Gastrocnemius medialis (tissue), 4 donors: Measurements from ENCODE around the gene PLCL1. TPM values are rescaled to one million over a fixed set of nuclear protein-coding genes. Genes with fewer than 3 reads are reported as not detected.

Experiments
- ATAC-seq, 2 donors: fragments of 150-250 bp; one replicate each; pipeline ENCODE4 v1.9.1; 2016
- DNase-seq, 2 donors: peaks; one replicate each; pipeline ENCODE4 v3.0.0-alpha.2; 2019
- H3K27ac ChIP-seq, 4 donors: fragments of 200-600 bp; sonication (generic); 1 replicate in 1 of 4; 2 replicates in 3 of 4; pipeline ENCODE4 v1.5.1; 2016 to 2018; ENCODE audit warnings: mild to moderate bottlenecking in 2 of 4, moderate library complexity in 1 of 4
- H3K27me3 ChIP-seq, 3 donors: fragments of 200-600 bp; sonication (generic) in 2 of 3; 1 replicate in 1 of 3; 2 replicates in 2 of 3; pipeline versions ENCODE4 v1.5.1 to v1.6.0; 2016 to 2019; ENCODE audit warnings: mild to moderate bottlenecking in 1 of 3, moderate library complexity in 1 of 3
- H3K36me3 ChIP-seq, 2 donors: fragments of 200-600 bp; sonication (generic) in 1 of 2; one replicate each; pipeline ENCODE4 v1.5.1; 2017 to 2018
- H3K4me1 ChIP-seq, 2 donors: fragments of 200-600 bp; sonication (generic) in 1 of 2; one replicate each; pipeline ENCODE4 v1.5.1; 2016 to 2017; ENCODE audit warnings: mild to moderate bottlenecking in 2 of 2
- H3K4me3 ChIP-seq, 4 donors: fragments of 200-600 bp; sonication (generic) in 3 of 4; 1 replicate in 1 of 4; 2 replicates in 3 of 4; pipeline ENCODE4 v1.5.1; 2016 to 2019; ENCODE audit warnings: mild to moderate bottlenecking in 2 of 4
- H3K9me3 ChIP-seq, 3 donors: fragments of 200-600 bp; sonication (generic) in 2 of 3; 1 replicate in 1 of 3; 2 replicates in 2 of 3; pipeline ENCODE4 v1.5.1; 2016 to 2019
- POLR2A ChIP-seq, 2 donors: fragments of 450-650 bp; IDR thresholded peaks; one replicate each; pipeline ENCODE4 v1.6.1; 2017; ENCODE audit warnings: antibody characterized with exemption in 2 of 2, mild to moderate bottlenecking in 2 of 2, moderate library complexity in 2 of 2
- in situ Hi-C, 4 donors: fragments of 200-750 bp; cut with MboI; loops; one replicate each; pipeline versions ENCODE4 v1.15.0 to v1.8.0; 2017; ENCODE audit warnings: low sequenced_read_pairs in 4 of 4
- intact Hi-C: fragments of 100-400 bp; cut with DNase I; formaldehyde crosslinking; loops from one replicate; pipeline ENCODE4 v1.15.1; 2023; ENCODE audit warnings: low total_unique reads
- total RNA-seq, 4 donors: library from RNA; depleted of rRNA; stranded (reverse); fragments of >200 nt; gene quantifications; one replicate each; pipeline versions ENCODE4 v1.1.0 to v1.2.3, GENCODE V29; 2016
- TF ChIP-seq, protein P1 (sequence below), 5 experiments: fragments of 450-650 bp in 3 of 5; fragments of 200-600 bp in 2 of 5; sonication (generic) in 2 of 5; IDR thresholded peaks in 4 of 5; conservative IDR thresholded peaks in 1 of 5; 1 replicate in 4 of 5; 2 replicates in 1 of 5; pipeline ENCODE4 v1.5.1; 2016 to 2019; ENCODE audit warnings: antibody characterized with exemption in 5 of 5, mild to moderate bottlenecking in 3 of 5, moderate library complexity in 3 of 5

The PLCL1 gene
- total RNA-seq, 4 donors from 2014 or later: 5.9 to 10.7 (median 9.8) TPM

DNA sequence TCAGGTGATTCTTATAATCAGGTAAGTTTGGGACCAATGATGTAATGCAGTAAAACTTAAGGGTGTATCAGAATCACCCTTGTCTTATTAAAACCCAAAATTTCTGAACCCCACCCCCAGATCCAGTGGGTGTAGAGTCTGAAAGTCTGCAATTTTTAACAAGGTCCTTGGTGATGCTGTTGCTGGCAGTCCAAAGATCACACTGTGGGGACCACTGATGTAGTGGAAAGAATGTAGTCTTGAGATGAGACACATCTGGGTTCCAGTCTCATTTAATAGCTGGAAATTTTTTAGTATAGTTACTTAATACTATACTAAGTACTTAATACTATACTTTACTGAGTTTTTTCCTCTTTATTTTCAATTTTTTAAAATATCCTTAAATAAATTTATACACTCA lies 258.4 kb downstream of the PLCL1 start:
- intact Hi-C loops: no loop called here
- no peak for ATAC-seq

DNA sequence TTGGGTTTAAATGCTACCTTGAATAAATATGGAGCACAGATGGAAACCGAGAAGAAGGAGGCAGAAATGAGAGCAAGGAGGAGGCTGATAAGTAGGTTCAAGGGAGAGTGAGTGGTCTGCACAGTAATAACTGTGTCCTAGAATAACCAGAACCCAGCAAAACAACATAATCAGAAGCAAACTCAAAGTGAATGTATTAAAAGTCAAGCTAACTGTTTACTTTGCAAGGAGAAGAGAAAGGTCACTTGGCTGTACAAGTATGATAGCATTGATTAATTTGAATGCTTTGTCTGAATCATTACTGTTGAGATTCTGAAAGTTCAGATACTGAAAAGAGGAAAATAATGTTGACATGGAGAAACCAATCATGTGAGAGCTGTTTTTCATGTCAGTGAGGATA lies 258.8 kb downstream of the PLCL1 start:
- DNase-seq: no peak
- ATAC-seq: no peak
- in situ Hi-C loops (no loop called here), intact Hi-C loops (no loop called here)
- H3K9me3 ChIP-seq: no peaks in the 10 kb centered on the region
- H3K27ac ChIP-seq: no peak overlapping the region
- H3K4me3 ChIP-seq: no peak overlapping the region
- H3K27me3 ChIP-seq: no peaks in the 10 kb centered on the region
- no peaks in the 10 kb centered on the region for H3K36me3 ChIP-seq
- no peak for TF ChIP-seq POLR2A (IDR thresholded peaks at IDR 0.05)
- TF ChIP-seq, protein P1, sequence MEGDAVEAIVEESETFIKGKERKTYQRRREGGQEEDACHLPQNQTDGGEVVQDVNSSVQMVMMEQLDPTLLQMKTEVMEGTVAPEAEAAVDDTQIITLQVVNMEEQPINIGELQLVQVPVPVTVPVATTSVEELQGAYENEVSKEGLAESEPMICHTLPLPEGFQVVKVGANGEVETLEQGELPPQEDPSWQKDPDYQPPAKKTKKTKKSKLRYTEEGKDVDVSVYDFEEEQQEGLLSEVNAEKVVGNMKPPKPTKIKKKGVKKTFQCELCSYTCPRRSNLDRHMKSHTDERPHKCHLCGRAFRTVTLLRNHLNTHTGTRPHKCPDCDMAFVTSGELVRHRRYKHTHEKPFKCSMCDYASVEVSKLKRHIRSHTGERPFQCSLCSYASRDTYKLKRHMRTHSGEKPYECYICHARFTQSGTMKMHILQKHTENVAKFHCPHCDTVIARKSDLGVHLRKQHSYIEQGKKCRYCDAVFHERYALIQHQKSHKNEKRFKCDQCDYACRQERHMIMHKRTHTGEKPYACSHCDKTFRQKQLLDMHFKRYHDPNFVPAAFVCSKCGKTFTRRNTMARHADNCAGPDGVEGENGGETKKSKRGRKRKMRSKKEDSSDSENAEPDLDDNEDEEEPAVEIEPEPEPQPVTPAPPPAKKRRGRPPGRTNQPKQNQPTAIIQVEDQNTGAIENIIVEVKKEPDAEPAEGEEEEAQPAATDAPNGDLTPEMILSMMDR (IDR thresholded peaks at IDR 0.05 in 4 of 5, conservative IDR thresholded peaks at IDR 0.05 in 1 of 5): no peak
- peaks cover 0 to 15% of the 10 kb centered on the region in 2 donors for H3K4me1 ChIP-seq

More for the DNA sequence above, 258.4 kb downstream of the PLCL1 start:
- no peak for DNase-seq
- H3K4me3 ChIP-seq: no peak overlapping the region
- H3K9me3 ChIP-seq: no peaks in the 10 kb centered on the region
- no peaks in the 10 kb centered on the region for H3K27me3 ChIP-seq
- H3K36me3 ChIP-seq: no peaks in the 10 kb centered on the region
- H3K27ac ChIP-seq: no peak overlapping the region
- TF ChIP-seq, protein P1 (IDR thresholded peaks at IDR 0.05 in 4 of 5, conservative IDR thresholded peaks at IDR 0.05 in 1 of 5): no peak
- no peak for TF ChIP-seq POLR2A (IDR thresholded peaks at IDR 0.05)
- in situ Hi-C loops: no loop called here
- H3K4me1 ChIP-seq: peaks cover 0 to 17% of the 10 kb centered on the region in 2 donors

DNA sequence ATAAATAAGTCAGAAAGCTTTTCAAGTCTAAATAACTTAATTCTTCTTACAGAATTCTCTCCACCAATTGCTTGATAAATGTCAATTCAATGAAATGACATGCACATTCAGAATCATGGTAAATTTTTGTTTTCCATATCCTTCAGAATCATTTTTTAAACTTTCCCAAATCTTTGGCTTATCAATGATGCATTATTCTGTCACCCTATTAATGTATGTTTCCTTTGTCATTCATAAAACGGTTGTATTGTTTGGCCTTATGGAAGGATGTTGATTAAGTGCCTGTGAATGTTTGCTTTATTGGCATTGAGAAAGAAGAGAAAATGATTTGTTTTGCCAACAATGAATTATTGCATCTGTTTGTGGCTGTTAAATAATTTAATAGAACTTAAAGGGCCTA lies 260.9 kb downstream of the PLCL1 start:
- no peak overlapping the region for H3K4me3 ChIP-seq
- H3K9me3 ChIP-seq: no peaks in the 10 kb centered on the region
- H3K27me3 ChIP-seq: no peaks in the 10 kb centered on the region
- no peak overlapping the region for H3K27ac ChIP-seq
- H3K36me3 ChIP-seq: no peaks in the 10 kb centered on the region
- intact Hi-C loops: no loop called here
- peaks cover 0 to 10% of the 10 kb centered on the region in 2 donors for H3K4me1 ChIP-seq
- in situ Hi-C loops: no loop called here
- TF ChIP-seq, protein P1 (IDR thresholded peaks at IDR 0.05 in 4 of 5, conservative IDR thresholded peaks at IDR 0.05 in 1 of 5): no peak
- no peak for TF ChIP-seq POLR2A (IDR thresholded peaks at IDR 0.05)
- ATAC-seq: no peak
- no peak for DNase-seq

DNA sequence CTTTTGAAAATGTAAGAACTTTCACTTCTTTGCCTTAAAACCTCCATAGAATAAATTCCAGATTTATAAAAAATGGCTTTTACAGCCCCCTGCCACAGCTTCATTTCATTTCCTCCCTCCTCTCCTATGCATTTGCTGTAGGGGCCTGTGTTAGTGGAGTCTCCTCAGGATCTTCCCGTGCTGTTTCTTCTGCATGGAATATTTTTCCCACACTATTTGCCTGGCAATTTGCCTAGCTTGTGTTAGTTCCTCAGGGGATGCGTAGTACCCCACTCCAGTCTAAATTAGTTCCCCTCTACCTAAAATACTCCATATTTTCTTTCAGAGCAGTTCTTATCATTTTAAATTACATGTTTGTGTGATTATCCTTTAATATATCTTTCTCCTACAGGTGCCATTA lies 262.2 kb downstream of the PLCL1 start:
- no peak for TF ChIP-seq POLR2A (IDR thresholded peaks at IDR 0.05)
- TF ChIP-seq, protein P1 (IDR thresholded peaks at IDR 0.05 in 4 of 5, conservative IDR thresholded peaks at IDR 0.05 in 1 of 5): no peak
- DNase-seq (no peak), ATAC-seq (no peak)
- Histone ChIP-seq H3K27me3 (no peaks in the 10 kb centered on the region), H3K9me3 (no peaks in the 10 kb centered on the region), H3K4me1 (peaks cover 0 to 5% of the 10 kb centered on the region in 2 donors), H3K36me3 (no peaks in the 10 kb centered on the region), H3K27ac (no peak overlapping the region), H3K4me3 (no peak overlapping the region)
- in situ Hi-C loops (no loop called here), intact Hi-C loops (no loop called here)

DNA sequence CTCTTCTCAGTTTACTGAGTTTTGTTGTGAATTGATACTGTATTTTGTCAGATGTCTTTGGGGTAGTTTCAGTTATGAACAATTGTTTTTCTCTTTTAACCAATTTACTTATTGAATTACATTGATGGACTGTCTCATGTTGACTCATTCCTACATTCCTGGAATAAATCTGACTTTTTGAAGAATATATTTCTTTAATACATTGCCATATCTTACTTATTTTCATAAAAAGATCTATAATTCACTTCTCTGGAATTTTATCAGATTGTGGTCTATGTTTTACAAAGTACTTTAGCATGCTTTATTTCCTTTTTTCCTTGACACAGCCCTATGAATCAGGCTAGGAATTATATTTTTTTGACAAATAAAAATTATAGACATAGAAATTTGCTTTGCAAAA lies 268.3 kb downstream of the PLCL1 start:
- ATAC-seq (no peak), DNase-seq (no peak)
- Histone ChIP-seq H3K9me3 (no peaks in the 10 kb centered on the region), H3K27me3 (no peaks in the 10 kb centered on the region), H3K36me3 (no peaks in the 10 kb centered on the region), H3K4me3 (no peak overlapping the region), H3K27ac (no peak overlapping the region), H3K4me1 (no peaks in the 10 kb centered on the region)
- in situ Hi-C loops (no loop called here), intact Hi-C loops (no loop called here)
- TF ChIP-seq, protein P1 (IDR thresholded peaks at IDR 0.05 in 4 of 5, conservative IDR thresholded peaks at IDR 0.05 in 1 of 5): no peak
- no peak for TF ChIP-seq POLR2A (IDR thresholded peaks at IDR 0.05)
